Lower leg skin (tissue), 4 donors: ENCODE measurements around the gene CNKSR3. TPM values are rescaled to one million over a fixed set of nuclear protein-coding genes. Genes with fewer than 3 reads are reported as not detected.

Source experiments
- DNase-seq, 2 donors: peaks; one replicate each; pipeline ENCODE4 v3.0.0-alpha.2; 2019; ENCODE audit warnings: low spot score in 2 of 2
- H3K4me3 ChIP-seq: fragments of 200-600 bp; sonication (generic); 2 replicates; pipeline ENCODE4 v1.5.1; 2017; ENCODE audit warnings: mild to moderate bottlenecking, low read depth; ENCODE audit not compliant: poor library complexity, severe bottlenecking
- POLR2A ChIP-seq, 2 donors: fragments of 450-650 bp; IDR thresholded peaks; one replicate each; pipeline ENCODE4 v1.6.1; 2016 to 2017; ENCODE audit warnings: antibody characterized with exemption in 2 of 2, mild to moderate bottlenecking in 1 of 2, moderate library complexity in 1 of 2
- WGBS, 2 donors: methylation state at CpG; one replicate each; pipeline ENCODE4 v1.1.5; 2018; 5-methylcytosine and 5-hydroxymethylcytosine counted together
- intact Hi-C: fragments of 100-400 bp; cut with DNase I; formaldehyde crosslinking; loops from one replicate; pipeline ENCODE4 v1.15.0; 2023; ENCODE audit warnings: low total_unique reads
- total RNA-seq, 4 donors: library from RNA; depleted of rRNA; stranded (reverse); fragments of >200 nt; gene quantifications; one replicate each; pipeline ENCODE4 v1.1.0, GENCODE V29; 2016
- TF ChIP-seq, protein P1 (sequence below), 3 donors: fragments of 450-650 bp; IDR thresholded peaks; one replicate each; pipeline ENCODE4 v1.5.1; 2016; ENCODE audit warnings: antibody characterized with exemption in 3 of 3, mild to moderate bottlenecking in 3 of 3, moderate library complexity in 2 of 3

CNKSR3 gene
- total RNA-seq, 4 donors from 2014 or later: 8.8 to 11.1 (median 9.4) TPM

DNA sequence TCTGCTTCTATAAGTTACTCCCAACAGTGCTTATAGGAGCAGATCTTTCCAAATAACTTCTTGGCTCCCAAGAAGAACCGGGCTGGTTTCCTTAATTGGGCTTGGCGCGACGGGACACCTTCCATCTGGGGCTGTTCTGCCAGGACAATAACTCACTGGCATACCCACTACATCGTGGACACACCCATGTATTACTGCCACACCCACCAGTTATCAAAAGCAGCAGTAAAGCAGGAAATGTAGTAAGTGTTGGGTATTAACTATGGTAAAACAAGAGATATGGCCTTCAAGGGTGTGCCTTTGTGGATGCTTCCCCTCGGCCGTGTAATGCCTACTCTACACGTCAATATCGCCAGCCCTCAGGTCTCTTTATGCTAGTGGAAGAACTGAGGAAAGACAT lies 24.7 kb downstream of the CNKSR3 start:
- no peak overlapping the region for H3K4me3 ChIP-seq
- 26 to 47% methylated on average over 9 of the region's 9 CpGs for WGBS, 2 donors
- TF ChIP-seq, protein P1, sequence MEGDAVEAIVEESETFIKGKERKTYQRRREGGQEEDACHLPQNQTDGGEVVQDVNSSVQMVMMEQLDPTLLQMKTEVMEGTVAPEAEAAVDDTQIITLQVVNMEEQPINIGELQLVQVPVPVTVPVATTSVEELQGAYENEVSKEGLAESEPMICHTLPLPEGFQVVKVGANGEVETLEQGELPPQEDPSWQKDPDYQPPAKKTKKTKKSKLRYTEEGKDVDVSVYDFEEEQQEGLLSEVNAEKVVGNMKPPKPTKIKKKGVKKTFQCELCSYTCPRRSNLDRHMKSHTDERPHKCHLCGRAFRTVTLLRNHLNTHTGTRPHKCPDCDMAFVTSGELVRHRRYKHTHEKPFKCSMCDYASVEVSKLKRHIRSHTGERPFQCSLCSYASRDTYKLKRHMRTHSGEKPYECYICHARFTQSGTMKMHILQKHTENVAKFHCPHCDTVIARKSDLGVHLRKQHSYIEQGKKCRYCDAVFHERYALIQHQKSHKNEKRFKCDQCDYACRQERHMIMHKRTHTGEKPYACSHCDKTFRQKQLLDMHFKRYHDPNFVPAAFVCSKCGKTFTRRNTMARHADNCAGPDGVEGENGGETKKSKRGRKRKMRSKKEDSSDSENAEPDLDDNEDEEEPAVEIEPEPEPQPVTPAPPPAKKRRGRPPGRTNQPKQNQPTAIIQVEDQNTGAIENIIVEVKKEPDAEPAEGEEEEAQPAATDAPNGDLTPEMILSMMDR (IDR thresholded peaks at IDR 0.05): no peak
- TF ChIP-seq POLR2A (IDR thresholded peaks at IDR 0.05): no peak
- intact Hi-C loops: no loop called here
- DNase-seq: no peak

DNA sequence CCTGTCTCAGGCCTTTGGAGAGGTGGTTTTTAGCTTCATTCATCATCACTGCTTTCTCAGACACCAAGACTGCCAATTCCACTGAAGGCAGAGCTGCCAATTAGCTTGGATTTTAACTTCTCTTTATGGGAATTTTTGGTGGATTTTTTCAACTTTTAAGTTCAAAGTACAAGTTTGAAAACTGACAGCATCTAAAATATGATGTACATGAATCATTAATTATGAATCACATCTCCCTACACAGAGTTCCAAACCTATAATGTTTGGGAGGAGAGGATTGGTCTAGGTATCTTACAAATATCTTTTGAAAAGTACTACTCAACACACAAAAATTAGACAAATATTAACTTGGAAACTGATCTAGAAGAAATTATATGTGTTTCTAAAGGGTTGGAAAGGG lies 25.5 kb downstream of the CNKSR3 start:
- H3K4me3 ChIP-seq: no peak overlapping the region
- intact Hi-C loops: no loop called here
- TF ChIP-seq, protein P1 (IDR thresholded peaks at IDR 0.05): no peak
- no peak for DNase-seq

DNA sequence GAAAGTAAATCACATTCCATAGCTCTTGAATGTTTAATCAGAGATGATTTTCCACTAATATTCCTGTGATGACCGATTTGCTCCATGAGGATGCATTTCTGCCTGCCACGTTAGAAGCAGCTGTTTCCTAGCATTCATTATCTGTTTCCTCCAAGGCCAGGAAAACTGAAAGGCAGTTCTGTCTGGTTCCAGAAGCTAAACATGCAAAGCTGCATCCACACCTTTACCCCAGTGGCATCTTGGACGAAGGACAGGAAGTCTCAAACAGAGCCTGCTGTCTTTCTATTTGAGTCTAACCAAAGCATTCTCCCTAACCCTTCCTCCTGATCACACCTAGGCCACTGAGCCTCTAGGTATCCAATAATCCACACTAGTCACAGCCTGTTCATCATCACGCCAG lies 27.6 kb downstream of the CNKSR3 start:
- intact Hi-C loops: no loop called here
- DNase-seq: no peak
- no peak for TF ChIP-seq POLR2A (IDR thresholded peaks at IDR 0.05)
- WGBS, 2 donors: 36% methylated on average over 4 of the region's 4 CpGs
- no peak overlapping the region for H3K4me3 ChIP-seq

GRCh38 chr6:154481521-154482013 lies 28.9 kb downstream of the CNKSR3 start:
- intact Hi-C loops: no loop called here
- 73 to 80% methylated on average over 3 of the region's 3 CpGs for WGBS, 2 donors
- TF ChIP-seq, protein P1 (IDR thresholded peaks at IDR 0.05): no peak
- no peak for TF ChIP-seq POLR2A (IDR thresholded peaks at IDR 0.05)

DNA sequence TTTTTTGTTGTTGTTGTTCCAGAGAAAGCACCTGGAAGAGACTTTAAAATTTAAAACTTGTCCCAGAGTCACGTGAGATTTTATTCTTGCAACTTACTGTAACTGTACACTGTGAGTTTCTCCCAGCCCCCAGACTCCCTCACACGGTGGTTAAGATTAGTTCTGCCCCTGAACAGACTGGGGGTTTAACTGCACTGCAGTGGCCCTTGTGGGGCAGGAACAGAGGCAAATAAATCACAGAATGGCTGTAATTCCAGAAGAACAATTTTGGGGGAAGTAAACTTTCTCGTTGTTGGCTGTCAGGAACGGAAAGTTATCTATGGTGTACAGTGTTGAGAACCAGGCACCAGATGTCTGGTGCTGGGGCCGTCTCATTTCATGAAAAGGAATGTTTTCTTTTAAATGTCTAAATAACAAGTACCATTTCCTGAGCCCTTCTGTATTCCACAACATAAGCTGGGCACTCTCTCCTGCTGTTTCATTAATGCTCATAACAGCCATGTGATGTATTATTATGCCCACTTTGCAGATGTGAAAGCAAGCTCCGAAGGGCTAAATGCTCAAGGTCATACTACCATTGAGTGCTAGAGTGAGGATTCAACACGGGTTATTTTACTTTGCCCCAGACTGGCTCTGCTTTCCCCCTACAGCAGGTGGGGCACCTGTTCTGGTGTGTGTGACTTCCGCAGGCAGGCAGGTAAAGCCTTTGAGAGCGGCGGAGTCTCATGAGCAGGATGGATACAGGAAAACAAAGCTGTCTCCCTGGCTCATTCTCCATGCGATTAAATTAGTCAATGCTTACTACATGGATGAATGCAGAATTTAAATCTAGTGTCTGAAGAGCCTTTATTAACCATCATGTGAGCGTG lies 30.5 kb downstream of the CNKSR3 start:
- intact Hi-C loops: no loop called here
- no peak for DNase-seq
- WGBS, 2 donors: 74 to 77% methylated on average over 12 of the region's 12 CpGs
- TF ChIP-seq, protein P1 (IDR thresholded peaks at IDR 0.05): no peak
- TF ChIP-seq POLR2A (IDR thresholded peaks at IDR 0.05): no peak
- no peak overlapping the region for H3K4me3 ChIP-seq

More at GRCh38 chr6:154481521-154482013, 28.9 kb downstream of the CNKSR3 start:
- DNase-seq: no peak
- no peak overlapping the region for H3K4me3 ChIP-seq

DNA sequence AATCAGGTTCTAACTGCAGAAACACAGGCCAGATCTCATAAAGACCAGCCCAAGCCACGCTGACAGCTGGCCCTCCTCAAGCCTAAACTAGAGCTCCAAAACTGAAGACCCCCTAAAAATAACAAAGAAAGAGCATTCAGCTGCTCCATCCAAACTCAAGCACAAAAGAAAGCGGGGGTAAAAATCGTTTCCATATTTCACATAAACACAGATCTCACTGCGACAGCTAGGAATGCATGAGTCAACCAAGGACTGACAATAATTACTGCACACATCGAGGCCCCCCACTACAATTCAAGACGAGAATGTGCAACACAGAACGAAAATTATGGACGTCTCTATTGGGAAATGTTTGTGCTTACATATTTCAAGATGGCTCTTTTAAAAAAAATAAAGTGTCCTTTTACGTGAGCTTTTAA lies 31.1 kb downstream of the CNKSR3 start:
- no peak for TF ChIP-seq POLR2A (IDR thresholded peaks at IDR 0.05)
- TF ChIP-seq, protein P1 (IDR thresholded peaks at IDR 0.05): no peak
- 49 to 64% methylated on average over 9 of the region's 9 CpGs for WGBS, 2 donors
- intact Hi-C loops: no loop called here
- DNase-seq: no peak
- H3K4me3 ChIP-seq: no peak overlapping the region
